Activated T-cell treated with anti-CD3 and anti-CD28 coated beads, Interleukin-2, amount 50 U/mL, for 1 hour (primary cell): ENCODE results near the gene PTPN4.

Experiments
- DNase-seq: peaks from one replicate; pipeline ENCODE4 v3.0.0-alpha.2; 2020

Gene PTPN4

DNA sequence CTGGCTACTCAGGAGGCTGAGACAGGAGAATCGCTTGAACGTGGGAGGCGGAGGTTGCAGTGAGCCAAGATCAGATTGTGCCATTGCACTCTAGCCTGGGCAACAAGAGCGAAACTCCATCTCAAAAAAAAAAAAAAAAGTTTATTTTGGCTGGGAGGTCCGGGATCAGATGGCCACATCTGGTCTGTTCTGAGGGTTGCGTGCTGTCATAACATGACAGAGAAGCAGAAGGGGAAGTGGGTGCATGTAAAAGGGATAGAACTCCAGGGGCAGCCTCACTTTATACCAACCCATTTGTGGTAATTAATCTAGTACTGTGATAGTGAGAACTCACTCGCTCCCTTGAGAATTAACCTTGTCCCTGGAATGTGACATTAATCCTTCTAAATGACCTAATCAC, 101.2 kb downstream of the PTPN4 start:
- DNase-seq: no peak

DNA sequence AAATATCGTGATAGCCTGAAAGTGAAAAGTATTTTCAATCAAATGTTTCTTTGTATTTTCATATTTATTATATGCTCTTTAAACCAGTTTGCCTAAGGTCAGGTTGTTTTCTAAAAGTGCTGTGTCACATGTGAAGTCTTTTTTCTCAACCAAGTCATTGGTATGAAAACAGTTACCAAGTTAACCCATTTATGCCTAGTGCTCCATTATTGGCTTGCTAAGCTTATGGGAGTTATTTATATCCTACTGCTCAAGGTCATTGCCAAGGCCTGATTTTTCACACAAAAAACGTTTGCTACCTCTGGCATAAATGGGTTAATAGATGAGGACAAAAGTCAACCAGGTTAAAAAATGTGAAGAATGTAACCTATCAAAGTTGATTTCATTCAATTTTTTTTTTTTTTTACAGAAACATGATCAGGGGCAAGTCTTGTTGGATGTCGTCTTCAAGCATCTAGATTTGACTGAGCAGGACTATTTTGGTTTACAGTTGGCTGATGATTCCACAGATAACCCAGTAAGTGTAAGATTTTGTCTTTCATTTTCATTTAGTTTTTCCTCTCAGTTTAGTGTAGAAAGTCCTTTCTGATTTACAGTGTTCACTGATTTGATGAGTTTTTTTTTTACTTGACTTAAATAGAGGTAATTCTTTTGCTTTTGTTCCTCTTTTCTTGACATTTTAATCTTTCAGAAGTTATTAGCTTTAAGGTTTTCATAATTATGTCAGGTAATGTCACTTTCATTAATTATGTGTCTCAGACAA, 102.6 kb downstream of the PTPN4 start:
- DNase-seq: no peak

DNA sequence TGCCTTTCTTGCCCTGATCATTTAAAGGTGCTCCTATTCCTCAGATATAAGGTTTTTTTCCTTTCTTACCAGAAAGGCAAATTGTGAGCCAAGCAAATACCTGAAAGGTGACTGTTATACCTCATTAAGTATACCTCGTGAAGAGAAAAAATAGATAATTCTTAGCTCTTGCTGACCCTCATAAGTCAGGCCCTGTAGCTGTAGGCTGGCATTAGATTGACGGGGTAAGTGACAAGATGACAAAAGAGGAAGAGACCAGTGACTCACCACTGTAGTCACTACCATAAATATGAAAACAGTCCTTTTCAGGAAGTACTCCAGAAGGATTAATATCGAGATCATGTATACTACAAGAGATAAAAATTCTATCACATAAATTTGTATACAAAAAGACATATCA, 104.6 kb downstream of the PTPN4 start:
- DNase-seq: no peak

DNA sequence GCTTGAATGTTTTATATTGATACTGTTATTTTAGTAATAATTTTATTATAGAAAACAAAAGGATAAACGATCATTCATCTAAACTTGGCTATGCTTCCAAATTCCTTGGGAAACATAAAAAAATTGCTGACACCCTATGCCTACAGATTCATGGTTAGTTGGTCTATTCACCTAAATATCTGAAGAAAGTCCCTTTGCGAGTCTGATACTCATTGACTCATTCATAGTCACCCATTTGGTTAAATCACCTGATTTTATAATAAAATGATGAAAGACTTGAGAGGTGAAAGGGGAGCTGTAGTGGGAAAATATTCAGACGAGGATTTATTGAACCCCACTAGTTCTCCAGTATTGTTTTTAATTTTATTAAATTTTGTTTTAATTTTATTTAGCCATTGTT, 112.0 kb downstream of the PTPN4 start:
- DNase-seq: no peak

DNA sequence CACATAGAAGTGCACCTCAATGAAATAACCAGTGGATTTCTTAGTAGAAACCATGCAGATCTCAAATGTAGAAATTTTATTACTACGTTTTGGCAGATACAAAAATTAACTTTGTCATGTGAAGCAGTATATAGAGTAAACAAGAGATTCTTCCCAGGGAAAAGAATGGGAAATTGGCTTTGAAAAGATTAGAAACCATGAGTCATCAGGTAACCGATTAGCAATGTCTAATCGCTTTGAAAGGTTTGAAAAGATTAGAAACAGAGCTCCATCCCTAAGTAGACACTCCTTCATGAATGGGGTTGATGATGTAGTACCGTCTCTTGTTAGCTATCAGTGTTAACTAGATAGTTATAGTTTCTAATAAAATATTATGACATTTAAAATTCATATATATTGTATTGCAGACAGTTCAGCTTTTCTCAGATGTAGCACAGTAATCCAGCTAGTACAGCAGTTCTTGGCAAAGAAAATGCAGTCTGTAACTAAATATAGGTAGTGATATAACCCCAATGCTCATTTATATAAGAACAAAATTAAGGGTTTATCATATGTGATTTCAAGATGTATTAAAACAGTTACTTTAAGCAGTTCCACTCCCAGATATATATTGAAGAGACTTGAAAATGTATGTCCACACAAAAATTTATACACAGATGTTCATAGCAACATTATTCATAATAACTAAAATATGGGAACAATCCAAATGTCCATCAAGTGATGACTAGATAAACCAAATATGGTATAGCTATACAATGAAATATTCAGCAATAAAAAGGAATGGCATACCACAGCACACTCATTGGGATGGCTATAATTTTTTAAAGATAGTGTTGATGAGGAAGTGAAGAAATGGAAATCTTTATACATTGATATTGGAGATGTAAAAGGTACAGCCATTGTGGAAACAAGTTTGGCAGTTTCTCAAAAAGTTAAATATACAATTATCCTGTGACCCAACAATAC, 113.9 kb downstream of the PTPN4 start:
- no peak for DNase-seq

DNA sequence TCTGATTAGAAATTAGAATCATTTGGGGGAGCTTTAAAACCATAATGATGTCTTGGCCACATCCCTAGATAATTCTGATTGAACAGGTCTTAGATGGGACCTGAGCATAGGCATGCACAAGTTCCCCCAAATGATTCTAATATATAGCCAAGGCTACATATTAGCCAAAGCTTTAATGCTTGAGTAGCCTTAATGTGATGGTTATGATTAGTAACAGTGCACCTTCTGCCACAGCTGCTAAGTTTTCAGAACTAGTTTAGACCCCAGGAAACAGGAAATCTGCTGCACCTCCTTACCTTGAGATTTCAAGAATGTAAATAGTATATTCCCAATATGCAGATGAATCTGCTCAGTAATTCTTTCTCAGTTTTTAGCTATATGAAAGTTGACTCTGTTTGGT, 119.8 kb downstream of the PTPN4 start:
- no peak for DNase-seq

DNA sequence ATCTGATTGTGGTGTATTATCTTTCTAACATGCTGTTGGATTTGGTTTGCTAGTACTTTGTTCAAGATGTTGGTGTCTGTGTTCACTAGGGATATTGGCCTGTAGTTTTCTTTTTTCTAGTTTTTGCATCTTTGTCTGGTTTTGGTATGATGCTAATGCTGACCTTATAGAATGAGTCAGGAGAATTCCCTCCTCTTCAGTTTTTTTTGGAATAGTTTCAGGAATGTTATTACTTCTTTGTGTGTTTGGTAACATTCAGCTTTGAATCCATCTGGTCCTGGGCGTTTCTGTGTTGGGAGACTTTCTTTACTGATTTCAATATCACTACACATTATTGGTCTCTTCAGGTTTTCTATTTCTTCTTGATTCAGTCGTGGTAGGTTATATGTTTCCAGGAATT, 129.0 kb downstream of the PTPN4 start:
- DNase-seq: no peak

DNA sequence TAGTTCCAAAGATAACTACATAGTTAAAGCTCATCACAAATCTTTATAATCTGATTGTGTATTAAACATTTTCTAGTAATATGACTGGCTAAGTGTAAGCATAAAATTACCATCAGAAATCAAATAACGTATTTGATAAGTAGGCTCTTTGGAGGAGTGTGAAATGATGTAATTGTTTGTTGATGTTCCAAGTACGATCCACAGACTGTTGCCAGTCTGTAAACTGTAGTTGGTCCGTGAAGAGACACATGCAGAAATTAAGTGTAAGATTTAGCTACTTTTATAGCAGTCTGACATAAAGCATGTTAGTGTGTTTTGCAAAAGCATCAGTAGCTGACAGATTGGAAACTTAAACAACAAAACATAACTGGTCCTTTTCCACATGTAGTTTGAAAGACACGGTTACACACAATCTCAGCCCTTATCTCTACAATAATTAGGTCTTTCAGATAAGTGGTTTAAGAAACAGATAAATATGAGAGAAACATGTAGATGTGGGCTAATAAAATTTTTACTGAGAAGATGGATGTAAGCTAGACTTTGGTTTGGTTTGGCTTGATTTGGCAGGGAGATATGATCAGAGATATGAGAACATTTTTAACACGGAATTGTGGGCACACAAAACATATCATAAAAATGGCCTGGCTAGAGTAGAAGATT, 138.1 kb downstream of the PTPN4 start:
- DNase-seq: no peak

DNA sequence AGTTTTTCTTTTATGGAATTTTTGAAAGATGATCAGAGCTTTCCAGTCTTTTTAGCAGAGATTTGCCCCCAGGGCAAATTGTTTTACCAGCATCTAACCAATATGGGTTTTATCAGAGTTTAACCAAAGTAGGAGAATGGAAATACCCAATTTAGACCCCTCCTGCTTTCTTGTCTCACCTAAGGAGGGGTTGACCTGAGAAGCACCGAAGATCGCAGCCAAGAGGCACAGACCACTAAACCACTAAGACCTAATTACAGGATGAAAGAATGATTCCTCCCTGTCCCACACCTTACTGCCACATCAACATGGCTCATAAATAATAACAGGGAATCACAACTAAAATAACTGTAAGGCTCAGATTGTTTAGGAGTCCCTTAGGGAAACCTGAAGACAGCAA, 141.3 kb downstream of the PTPN4 start:
- DNase-seq: no peak

DNA sequence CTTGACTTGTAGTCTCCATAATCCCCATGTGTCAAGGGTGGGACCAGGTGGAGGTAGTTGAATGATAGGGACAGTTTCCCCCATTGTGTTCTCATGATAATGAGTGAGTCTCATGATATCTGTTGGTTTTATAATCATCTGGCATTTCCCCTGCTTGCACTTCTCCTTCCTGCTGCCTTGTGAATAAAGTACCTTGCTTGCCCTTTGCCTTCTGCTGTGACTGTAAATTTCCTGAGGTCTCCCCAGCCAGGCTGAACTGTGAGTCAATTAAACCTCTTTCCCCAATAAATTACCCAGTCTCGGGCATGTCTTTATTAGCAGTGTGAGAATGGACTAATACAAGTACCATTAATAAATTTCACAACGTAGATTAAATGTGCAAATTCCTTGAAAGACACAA, 150.8 kb downstream of the PTPN4 start:
- DNase-seq: no peak

DNA sequence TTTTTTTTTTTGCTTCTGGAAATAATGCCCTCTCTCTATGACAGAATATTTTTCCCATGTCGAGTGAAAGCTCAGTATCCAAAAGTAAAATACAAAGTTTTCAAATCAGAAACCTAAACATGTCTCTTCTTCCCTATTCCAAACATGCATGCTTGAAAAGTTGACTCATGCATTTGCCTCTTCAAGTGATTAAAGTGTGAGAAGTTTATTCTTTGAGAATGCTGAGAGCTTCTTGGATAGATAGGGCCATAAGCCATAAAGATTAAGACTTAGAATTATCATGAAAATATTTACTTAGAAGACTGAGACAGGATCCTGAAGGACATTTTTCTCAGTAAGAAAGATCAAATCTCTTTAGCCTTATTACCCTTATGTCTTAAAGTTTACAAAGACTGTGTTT, 154.5 kb downstream of the PTPN4 start:
- DNase-seq: no peak

DNA sequence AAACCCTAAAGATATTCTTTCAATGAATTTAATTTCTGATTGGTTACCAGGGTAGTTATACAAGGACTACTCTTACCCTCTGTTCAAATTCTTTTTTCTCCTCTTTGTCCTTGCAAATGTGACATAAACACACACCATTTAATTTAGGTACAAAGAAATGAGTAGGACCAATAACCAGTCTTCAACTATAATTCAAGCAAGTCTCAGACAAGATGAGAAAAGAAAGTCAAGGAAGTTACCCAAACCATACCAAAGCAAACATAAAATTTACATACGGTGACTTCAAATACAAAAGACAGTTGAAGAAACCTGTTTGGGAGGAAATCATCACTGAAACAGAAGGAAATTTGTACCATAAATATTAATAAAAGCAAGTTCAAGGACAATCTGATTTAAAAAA, 162.1 kb downstream of the PTPN4 start:
- no peak for DNase-seq

DNA sequence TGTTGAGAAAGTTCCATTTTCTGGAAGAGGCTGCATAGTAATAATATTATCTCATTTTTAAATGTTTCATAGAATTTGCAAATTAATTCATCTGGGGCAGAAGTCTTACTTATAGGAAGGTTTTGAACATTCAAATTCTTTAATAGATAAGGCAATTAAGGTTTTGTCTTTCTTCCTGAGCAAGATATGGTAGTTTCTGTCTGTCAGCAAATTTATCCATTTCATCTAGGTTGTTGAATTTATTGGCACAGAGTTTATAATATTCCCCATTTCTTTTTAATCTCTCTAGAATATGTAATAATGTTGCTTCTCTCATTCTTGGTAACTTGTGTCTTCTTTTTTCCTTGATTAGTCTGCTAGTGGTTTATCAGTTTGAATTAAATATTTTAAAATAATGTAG, 163.0 kb downstream of the PTPN4 start:
- DNase-seq: no peak

DNA sequence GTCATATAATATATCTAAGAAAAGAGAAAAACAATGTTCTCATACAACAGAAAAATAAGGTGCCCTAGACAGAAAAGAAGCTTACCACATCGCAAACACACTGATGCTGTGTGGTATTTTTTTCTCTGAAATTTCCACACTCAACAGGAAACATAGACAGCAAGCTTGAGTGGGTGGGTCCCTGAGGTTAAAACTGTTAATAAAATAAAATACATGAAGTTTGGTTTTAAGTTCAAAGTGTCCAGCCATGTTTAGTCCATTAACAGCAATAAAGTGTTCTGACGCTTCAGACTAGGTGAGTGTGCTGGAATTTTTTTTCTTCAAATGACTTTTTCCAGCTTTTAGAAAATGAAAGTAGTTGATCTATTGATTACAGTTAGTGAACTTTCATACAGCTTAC, 169.8 kb downstream of the PTPN4 start:
- DNase-seq: no peak

DNA sequence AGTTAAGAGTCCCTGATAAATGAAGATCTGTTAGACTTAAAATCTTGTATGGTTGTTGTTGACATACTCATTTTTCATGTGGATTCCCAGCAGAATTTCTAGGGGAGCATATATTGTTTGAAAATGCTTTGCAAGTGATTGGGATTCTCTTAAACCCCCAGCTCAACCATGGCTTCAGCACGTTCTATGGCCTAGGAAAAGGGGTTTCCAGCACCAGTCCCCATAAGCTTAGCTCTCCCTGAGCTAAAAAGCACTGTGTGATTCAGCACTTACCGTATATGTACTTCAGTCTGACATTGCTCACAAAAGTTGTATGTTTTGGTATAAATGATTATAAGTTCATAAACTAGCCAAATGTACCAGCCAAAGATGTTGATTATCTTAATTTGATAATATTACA, 173.1 kb downstream of the PTPN4 start:
- no peak for DNase-seq

DNA sequence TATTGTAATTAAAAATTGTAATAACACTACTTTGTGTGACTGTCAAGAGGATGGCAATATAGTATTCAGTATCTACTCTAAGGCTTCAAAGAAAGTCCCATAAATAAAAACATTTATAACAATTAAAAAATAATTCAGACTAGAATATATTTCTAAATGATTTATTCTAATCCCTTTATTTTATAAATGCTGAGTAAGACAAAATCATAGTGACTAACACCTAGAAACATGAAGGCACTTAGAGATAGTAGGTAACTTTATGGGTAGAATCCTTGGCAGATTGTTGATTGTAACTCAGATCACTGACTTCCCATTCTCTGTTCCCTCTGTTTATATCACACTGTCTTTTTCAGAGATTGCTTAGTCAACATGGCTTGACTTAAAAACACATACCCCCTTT, 174.6 kb downstream of the PTPN4 start:
- DNase-seq: no peak

DNA sequence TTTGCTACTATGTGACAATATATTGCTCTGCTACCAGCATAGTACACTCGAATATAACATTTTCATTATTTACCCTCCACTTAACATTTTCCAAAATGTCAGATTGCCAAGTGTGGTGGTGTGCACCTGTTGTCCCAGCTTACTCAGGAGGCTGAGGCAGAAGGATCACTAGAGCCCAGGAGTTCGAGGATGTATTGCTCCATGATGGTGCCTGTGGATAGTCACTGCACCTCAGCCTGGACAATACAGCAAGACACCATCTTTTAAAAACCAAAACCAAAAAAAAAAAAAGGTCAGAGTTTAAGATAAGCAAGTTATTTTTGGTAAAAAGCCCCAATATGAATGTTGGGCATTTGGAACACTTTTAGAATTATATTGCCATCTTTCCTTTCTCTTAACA, 178.0 kb downstream of the PTPN4 start:
- DNase-seq: no peak

DNA sequence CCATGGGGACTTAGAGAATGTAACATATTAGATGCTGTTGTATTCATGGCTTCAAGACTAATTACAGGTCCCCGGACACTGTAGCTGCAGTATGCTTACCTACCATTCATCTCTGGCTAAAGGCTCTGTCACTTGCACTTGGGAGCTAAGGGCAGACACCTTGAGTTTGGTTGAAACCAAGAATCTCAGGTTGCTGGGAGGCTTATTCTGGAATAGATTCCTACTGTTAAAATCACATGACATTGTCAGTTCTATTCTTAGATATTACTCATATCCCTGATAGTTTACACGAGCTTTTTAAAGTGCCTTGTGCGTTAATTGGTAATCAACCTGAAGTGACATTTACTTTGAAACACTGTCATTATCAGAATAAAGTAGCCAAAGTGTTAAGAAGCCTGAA, 180.2 kb downstream of the PTPN4 start:
- DNase-seq: no peak

DNA sequence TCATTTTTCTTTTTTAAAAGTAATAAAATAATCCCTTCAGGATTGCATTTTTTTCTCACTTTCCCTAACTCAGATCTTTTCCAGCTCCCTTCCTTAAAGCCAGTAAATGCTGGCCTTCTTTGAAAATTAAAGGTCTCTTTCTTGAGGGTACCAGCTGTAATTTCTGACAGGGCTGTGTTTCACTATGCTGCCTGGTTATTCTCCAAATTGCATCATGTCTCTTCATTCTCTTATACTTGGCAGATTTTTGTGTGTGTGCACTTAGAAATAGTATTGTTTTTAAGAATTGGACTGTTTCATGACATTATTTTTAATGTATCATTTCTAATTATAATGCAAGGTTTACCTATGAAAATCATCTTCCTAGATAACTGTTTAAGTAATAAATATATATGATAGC, 181.1 kb downstream of the PTPN4 start:
- no peak for DNase-seq

DNA sequence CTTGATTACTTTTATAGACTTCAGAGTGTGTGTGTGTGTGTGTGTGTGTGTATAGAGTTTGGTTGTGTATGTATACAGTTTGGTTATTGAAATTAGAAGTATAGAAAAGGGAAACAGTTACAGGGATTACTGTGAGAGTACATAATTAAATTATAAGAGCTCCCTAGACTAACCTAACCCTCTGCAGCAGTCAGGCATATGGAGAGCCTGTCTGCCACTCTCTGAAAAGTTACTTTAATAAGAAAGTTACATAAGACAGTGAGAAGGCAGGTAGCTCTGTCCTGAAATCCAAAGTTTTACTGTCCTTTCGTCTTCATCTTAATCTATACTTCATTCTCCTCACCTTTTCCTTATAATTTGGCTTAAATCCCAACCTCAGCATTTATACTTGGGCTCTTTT, 181.7 kb downstream of the PTPN4 start:
- DNase-seq: no peak

DNA sequence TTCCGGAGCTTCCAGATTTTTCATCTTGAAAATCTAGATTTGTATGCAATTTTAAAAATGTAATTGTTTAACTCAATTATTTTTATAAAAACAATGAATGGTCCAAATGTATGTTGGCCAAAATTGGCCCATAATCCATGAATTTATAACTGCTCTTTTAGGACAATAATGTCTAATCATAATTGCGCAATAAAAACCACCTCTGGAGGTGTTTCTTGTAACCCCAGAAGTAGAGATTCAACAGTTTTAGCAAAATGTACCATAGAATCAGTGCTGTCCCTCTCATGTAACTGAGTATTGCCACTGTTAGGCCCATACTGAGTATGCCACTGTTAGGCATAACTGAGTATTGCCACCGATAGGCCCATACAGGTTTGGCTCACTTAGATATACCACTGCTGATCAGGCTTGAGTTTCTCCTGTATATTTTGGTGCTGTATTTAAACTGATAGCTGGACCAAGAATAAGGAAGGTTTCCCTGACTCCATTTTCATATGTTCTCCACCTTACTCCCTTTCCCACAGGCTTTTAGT, 182.3 kb downstream of the PTPN4 start:
- no peak for DNase-seq

DNA sequence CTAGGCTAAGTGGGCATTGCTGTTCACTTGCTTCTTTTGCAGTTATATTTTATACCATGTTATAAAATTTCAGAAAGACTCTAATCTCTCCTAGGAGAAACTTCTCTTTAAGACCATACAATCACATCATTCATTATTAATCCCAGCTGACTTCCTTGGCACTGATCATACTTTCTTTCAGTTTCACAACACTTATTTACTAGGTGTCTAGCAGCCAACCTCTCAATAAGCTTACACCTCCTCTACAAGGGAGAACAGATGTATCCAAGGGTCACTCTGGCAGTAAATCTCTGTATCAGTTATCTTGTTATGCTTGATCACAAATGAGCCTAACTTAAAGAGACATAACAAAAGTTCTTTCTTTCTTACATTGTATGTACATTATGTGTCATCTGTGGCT, 183.3 kb downstream of the PTPN4 start:
- DNase-seq: no peak

DNA sequence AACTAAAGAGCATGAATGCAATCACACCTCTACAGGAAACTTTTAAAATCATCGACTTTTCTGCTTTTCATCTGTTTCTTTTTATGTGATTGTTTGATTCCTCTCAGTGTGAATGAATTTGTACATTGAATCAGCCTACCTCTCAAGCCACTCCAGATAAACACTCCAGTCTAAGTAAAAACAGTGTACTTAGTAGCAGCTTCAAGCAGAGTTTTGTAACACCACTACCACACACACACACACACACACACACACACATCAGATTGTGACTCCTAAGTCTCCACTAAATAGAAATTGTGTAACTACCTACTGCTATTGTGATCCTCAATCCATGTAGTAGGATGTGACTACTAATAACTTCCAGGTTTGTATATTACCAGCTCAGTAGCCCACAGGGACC, 187.8 kb downstream of the PTPN4 start:
- no peak for DNase-seq

DNA sequence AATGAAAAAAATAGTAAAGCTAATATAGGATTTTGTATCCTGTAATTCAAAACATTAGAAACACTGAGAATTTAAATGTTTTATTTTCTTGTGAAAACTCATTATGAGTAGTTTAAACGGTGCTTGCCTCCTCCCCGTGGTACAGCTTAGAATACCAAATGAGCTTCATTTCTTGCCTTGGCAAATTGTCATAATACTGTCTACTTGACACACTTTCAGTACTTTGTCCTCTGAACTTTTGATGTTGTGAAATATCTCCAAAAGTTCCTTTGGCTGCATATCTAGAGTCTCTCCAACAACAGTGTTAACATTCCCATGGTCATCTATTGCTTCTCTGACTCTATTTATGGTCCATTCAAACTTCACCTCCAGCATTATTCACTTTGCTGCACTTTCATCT, 191.2 kb downstream of the PTPN4 start:
- DNase-seq: no peak
